A549 (cell line): ENCODE results near the gene SLC46A1. TPM values are rescaled to one million over a fixed set of nuclear protein-coding genes. Genes with fewer than 3 reads are reported as not detected.
A peak's percentile ranks its signal among the peaks of the same experiment; 100 is the strongest.

Source experiments
- ATAC-seq, 2 experiments: fragments of 200-7000 bp in 1 of 2; fragments of >200 bp in 1 of 2; cut with Nextera tagmentation in 1 of 2; cut with Tn5 transposase in 1 of 2; 3 replicates each; pipeline versions ENCODE4 v1.8.0 to v1.9.1; 2018 to 2020; ENCODE audit warnings: mild to moderate bottlenecking in 1 of 2, moderate library complexity in 1 of 2
- CTCF ChIA-PET: fragments of 300-600 bp; sonication (Branson Sonifier 250); formaldehyde crosslinking; extraction: SDS; loops from one replicate; lab custom pipeline; 2021; ENCODE audit warnings: antibody characterized with exemption, inconsistent platforms; lab: Yijun Ruan, JAX
- POLR2A ChIA-PET: fragments of 350-600 bp; formaldehyde crosslinking; extraction: SDS; loops from one replicate; lab custom pipeline; 2021; ENCODE audit warnings: antibody characterized with exemption, inconsistent platforms; lab: Yijun Ruan, JAX
- DNase-seq, 2 experiments: peaks; one replicate each; pipeline versions ENCODE4 v3.0.0 to v3.0.0-alpha.2; 2011 to 2016; ENCODE audit warnings: low read depth in 1 of 2, low spot score in 1 of 2
- FAIRE-seq: peaks from 2 replicates; lab custom pipeline; 2011; peaks lifted over from hg19 to GRCh38; lab: Jason Lieb, UNC
- H3K27ac ChIP-seq, 2 experiments: fragments of >200 bp; sonication (Bioruptor Twin); formaldehyde crosslinking; 3 replicates each; pipeline ENCODE4 v1.5.1; 2016 to 2017
- H3K4me1 ChIP-seq: fragments of >200 bp; sonication (Bioruptor Twin); formaldehyde crosslinking; 3 replicates; pipeline ENCODE4 v1.6.1; 2016
- H3K4me2 ChIP-seq: fragments of >200 bp; sonication (Bioruptor Twin); formaldehyde crosslinking; 3 replicates; pipeline ENCODE4 v1.6.1; 2016
- H3K4me3 ChIP-seq: fragments of >200 bp; sonication (Bioruptor Twin); formaldehyde crosslinking; 3 replicates; pipeline ENCODE4 v1.5.1; 2016
- H3K9me3 ChIP-seq: fragments of >200 bp; sonication (Bioruptor Twin); formaldehyde crosslinking; 3 replicates; pipeline ENCODE4 v1.6.1; 2016
- CBX8 ChIP-seq: fragments of 200-600 bp; sonication (generic); IDR thresholded peaks from 2 replicates; pipeline ENCODE4 v1.6.1; 2016
- EHF ChIP-seq: fragments of 250-450 bp; sonication (Bioruptor Pico); IDR thresholded peaks from 2 replicates; pipeline ENCODE4 v1.5.0; 2020; ENCODE audit warnings: mild to moderate bottlenecking
- EP300 ChIP-seq, 2 experiments: fragments of >200 bp; sonication (Bioruptor Twin); formaldehyde crosslinking; IDR thresholded peaks; 2 replicates in 1 of 2; 3 replicates in 1 of 2; pipeline ENCODE4 v1.6.1; 2016 to 2017
- ESRRA ChIP-seq: fragments of 150-350 bp; IDR thresholded peaks from 2 replicates; pipeline ENCODE4 v1.6.1; 2014; ENCODE audit warnings: mild to moderate bottlenecking, low read length, borderline replicate concordance
- FOSL2 ChIP-seq, 2 experiments: fragments of 450-650 bp in 1 of 2; fragments of >200 bp in 1 of 2; sonication (Bioruptor Twin) in 1 of 2; formaldehyde crosslinking; IDR thresholded peaks; 2 replicates each; pipeline versions ENCODE4 v1.5.0 to v1.6.1; 2016 to 2020; ENCODE audit warnings: mild to moderate bottlenecking in 1 of 2, moderate library complexity in 1 of 2
- HOXA7 ChIP-seq: fragments of 250-450 bp; sonication (Bioruptor Pico); IDR thresholded peaks from 2 replicates; pipeline ENCODE4 v1.5.0; 2020; ENCODE audit warnings: mild to moderate bottlenecking, moderate library complexity
- JUN ChIP-seq, 2 experiments: fragments of >200 bp; sonication (Bioruptor Twin); formaldehyde crosslinking; IDR thresholded peaks; 2 replicates in 1 of 2; 3 replicates in 1 of 2; pipeline ENCODE4 v1.6.1; 2016 to 2017
- KDM1A ChIP-seq: fragments of 200-600 bp; sonication (generic); IDR thresholded peaks from 2 replicates; pipeline ENCODE4 v1.6.1; 2016; ENCODE audit warnings: low read depth, mild to moderate bottlenecking
- KDM5A ChIP-seq: fragments of 200-600 bp; sonication (generic); IDR thresholded peaks from 2 replicates; pipeline ENCODE4 v1.6.1; 2016; ENCODE audit warnings: antibody characterized with exemption, mild to moderate bottlenecking
- MAFK ChIP-seq: fragments of 450-650 bp; IDR thresholded peaks from 2 replicates; pipeline ENCODE4 v1.6.1; 2014; ENCODE audit not compliant: partially characterized antibody
- MAZ ChIP-seq: fragments of 150-350 bp; IDR thresholded peaks from 2 replicates; pipeline ENCODE4 v1.6.1; 2014; ENCODE audit warnings: antibody characterized with exemption, low read depth, low read length, borderline replicate concordance
- MYC ChIP-seq: IDR thresholded peaks from 2 replicates; pipeline ENCODE4 v1.6.1; 2012; ENCODE audit warnings: mild to moderate bottlenecking, inconsistent platforms, low read length, improper control_type of control experiment, borderline replicate concordance
- NR3C1 ChIP-seq: fragments of >200 bp; sonication (Bioruptor Twin); formaldehyde crosslinking; IDR thresholded peaks from 3 replicates; pipeline ENCODE4 v1.6.1; 2017
- PHF8 ChIP-seq: fragments of 200-600 bp; sonication (generic); IDR thresholded peaks from 2 replicates; pipeline ENCODE4 v1.6.1; 2016; ENCODE audit warnings: low read depth, mild to moderate bottlenecking, antibody characterized with exemption, moderate library complexity, borderline replicate concordance
- POLR2A ChIP-seq: IDR thresholded peaks from 2 replicates; pipeline ENCODE4 v1.6.1; 2012; ENCODE audit warnings: mild to moderate bottlenecking, low read length
- WGBS: methylation state at CpG from one replicate; pipeline ENCODE4 v1.1.6; 2017; ENCODE audit errors: missing lambda C conversion rate; 5-methylcytosine and 5-hydroxymethylcytosine counted together
- polyA minus RNA-seq: library from RNA; depleted of rRNA, polyadenylated mRNA; stranded (reverse); fragments of >200 nt; gene quantifications from 2 replicates; pipeline ENCODE4 v1.2.3, GENCODE V29; 2011; rRNA and poly(A)+ RNA removed
- polyA plus RNA-seq, 4 experiments: library from polyadenylated mRNA; depleted of rRNA in 3 of 4; stranded (reverse); fragments of >200 nt; fragmentation: RNase III in 1 of 4; extraction: RNeasy Plus Mini Kit Qiagen cat#74134 plus additional on column Dnase treatment in 1 of 4; gene quantifications; 2 replicates in 3 of 4; 3 replicates in 1 of 4; pipeline ENCODE4 v1.2.3, GENCODE V29; 2011 to 2017
- TF ChIP-seq, protein P1 (sequence below): IDR thresholded peaks from 2 replicates; pipeline ENCODE4 v1.6.1; 2012
- TF ChIP-seq, protein P2 (sequence below): fragments of 250-450 bp; sonication (Bioruptor Pico); IDR thresholded peaks from 2 replicates; pipeline ENCODE4 v1.5.0; 2020; ENCODE audit warnings: low read depth, mild to moderate bottlenecking, moderate library complexity

Gene SLC46A1
- polyA plus RNA-seq (2011; rRNA removed) (12.8 and 21.4 TPM in 2 replicates), polyA plus RNA-seq (2017; fragmentation: RNase III; extraction: RNeasy Plus Mini Kit Qiagen cat#74134 plus additional on column Dnase treatment) (21.5 to 23.8 TPM (median 23.7 TPM) in 3 replicates), polyA minus RNA-seq (41.4 and 41.5 TPM in 2 replicates)
- polyA plus RNA-seq (2012; cell fraction: cytosol; rRNA removed): 11.7 and 15.4 TPM in 2 replicates
- 29.2 and 33.8 TPM in 2 replicates for polyA plus RNA-seq (2012; cell fraction: nucleus; rRNA removed)

DNA sequence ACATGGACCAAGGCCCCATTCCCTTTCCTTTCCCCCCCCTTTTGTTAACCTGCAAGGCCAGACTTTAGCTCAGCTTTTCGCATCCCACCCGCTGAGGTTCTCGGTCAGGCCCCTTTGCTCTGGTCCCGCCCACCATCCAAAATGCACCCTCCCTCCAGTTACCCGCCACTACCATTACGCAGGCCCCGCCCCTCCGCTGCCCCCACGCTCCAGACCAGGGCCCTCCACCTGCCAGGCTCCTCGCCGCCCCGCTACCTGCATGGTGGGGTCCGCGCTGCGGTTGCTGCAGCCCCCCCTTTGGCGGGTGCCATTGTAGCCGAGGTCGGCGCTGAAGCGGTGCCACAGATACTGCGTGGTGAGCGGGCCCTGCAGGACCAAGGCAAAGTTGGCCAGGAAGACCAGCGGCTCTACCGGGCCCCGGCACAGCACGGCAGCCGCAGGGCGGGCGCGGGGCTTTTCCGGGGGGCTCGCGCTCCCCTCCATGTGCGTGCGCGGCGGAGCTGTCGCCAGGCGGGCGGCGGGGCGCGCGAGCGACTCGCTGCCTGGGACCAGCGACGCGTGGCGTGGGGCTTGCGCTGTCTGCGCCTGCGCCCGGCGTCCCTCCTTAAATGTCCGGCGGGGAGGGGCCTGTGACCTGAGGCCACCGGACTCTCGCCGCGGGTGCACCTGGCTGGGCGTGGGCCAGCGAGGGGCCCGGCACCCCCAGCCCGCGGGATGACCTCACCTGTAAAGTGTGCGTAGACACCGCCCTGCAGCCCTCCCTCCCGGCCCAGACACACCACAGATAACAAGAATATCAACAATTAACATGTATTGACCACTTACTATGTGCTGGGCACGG, at the start of gene SLC46A1:
Gene SLC46A1 (minus strand): TSS at position 581 of the 841 bp plus-strand sequence. CDS start 98 bp downstream, at position 483.
- Histone ChIP-seq H3K4me3 (peak within 1 kb of the TSS; percentile 80), H3K27ac (peak within 1 kb of the TSS; percentile 89 to 96), H3K4me2 (peak within 1 kb of the TSS; percentile 88), H3K9me3 (no peaks in the 10 kb centered on the region), H3K4me1 (peaks cover 15% of the 10 kb centered on the region)
- ChIA-PET CTCF (interaction anchor here (0.9 to 5.6 kb wide), 6 partner anchors 10 to 61 kb away, joined by 3 to 53 read pairs (median 4); no protein-coding TSS in a partner anchor), POLR2A (interaction anchor here (0.9 to 1.4 kb wide), 3 partner anchors 19 to 70 kb away, joined by 3 read pairs; partner anchors contain the start of genes POLDIP2 and TNFAIP1)
- 3% methylated on average over 7 of the region's 70 CpGs for WGBS
- FAIRE-seq (no peak), DNase-seq (peak; percentile 61 to 76), ATAC-seq (peak; percentile 78 to 91)
- TF ChIP-seq POLR2A (peak; percentile 86), KDM5A (no peak), PHF8 (peak; percentile 91; the same call in 1 of the 2 replicates), MYC (no peak), JUN (IDR thresholded peaks at IDR 0.05) (peak in 1 of 2 experiments; percentile 80; a peak in 3 of 5 replicates), MAZ (no peak), EHF (CRISPR knock-in tag) (no peak)
- TF ChIP-seq, protein P1, sequence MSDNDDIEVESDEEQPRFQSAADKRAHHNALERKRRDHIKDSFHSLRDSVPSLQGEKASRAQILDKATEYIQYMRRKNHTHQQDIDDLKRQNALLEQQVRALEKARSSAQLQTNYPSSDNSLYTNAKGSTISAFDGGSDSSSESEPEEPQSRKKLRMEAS: peak; percentile 86

DNA sequence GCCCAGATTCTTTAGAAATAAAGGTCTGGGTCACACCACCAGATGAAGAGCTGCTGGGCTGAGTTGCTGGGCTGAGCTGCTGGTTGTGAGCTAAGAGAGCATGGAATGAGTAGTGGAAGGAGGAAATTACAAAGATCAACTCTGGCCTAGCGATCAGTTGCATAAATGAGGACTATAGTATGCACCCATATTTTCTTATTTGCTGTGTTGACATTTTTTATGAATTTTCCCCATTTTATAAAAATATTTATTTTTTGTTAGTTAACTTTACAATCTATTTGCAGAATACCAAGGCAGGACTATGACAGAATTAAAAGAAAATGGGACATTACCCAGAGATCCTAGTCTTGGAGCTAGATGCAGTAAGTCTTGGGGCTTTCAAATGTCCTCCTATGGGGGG, 43.8 kb upstream of the SLC46A1 start:
- 52% methylated on average over 1 of the region's 1 CpG for WGBS
- ATAC-seq: no peak
- Histone ChIP-seq H3K9me3 (peaks cover 6% of the 10 kb centered on the region; the same call in 1 of the 3 replicates), H3K4me1 (no peaks in the 10 kb centered on the region), H3K4me2 (no peak overlapping the region), H3K27ac (no peak overlapping the region), H3K4me3 (no peak overlapping the region)
- no peak for DNase-seq
- CTCF ChIA-PET: interaction anchor here (0.6 to 2.9 kb wide), 5 partner anchors 11 to 44 kb away, joined by 3 to 10 read pairs (median 4); no protein-coding TSS in a partner anchor
- FAIRE-seq: peak; percentile 54
- POLR2A ChIA-PET: no interaction called here
- TF ChIP-seq NR3C1 (no peak), CBX8 (no peak), MAFK (peak; percentile 80)

DNA sequence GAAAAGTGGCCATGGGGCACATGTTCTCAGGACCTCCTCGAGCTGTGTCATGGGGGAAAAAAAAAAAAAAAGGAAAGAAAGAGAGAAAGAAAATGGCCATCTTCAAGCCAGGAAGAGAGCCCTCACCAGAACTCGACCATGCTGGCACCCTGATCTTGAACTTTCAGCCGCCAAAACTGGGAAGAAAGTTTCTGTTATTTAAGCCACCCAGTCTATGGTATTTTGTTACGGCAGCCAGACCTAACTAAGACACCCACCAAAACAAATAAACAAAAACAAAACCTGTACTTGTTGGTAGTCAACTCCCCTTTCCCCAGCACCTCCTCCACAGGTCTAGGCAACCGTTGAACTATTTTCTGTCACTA, 41.4 kb upstream of the SLC46A1 start:
- FAIRE-seq: no peak
- H3K27ac ChIP-seq: no peak overlapping the region
- no peak overlapping the region for H3K4me2 ChIP-seq
- no peak overlapping the region for H3K4me3 ChIP-seq
- no peak for ATAC-seq
- TF ChIP-seq EP300 (IDR thresholded peaks at IDR 0.05) (no peak), PHF8 (no peak), JUN (IDR thresholded peaks at IDR 0.05) (no peak), FOSL2 (IDR thresholded peaks at IDR 0.05) (no peak), FOSL2 (CRISPR knock-in tag; IDR thresholded peaks at IDR 0.05) (no peak)
- TF ChIP-seq, protein P2, sequence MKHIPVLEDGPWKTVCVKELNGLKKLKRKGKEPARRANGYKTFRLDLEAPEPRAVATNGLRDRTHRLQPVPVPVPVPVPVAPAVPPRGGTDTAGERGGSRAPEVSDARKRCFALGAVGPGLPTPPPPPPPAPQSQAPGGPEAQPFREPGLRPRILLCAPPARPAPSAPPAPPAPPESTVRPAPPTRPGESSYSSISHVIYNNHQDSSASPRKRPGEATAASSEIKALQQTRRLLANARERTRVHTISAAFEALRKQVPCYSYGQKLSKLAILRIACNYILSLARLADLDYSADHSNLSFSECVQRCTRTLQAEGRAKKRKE (CRISPR knock-in tag): no peak
- TF ChIP-seq, all 56 proteins: peak for 0
- WGBS: 37% methylated on average over 5 of the region's 5 CpGs
- Histone ChIP-seq H3K9me3 (peaks cover 6% of the 10 kb centered on the region; the same call in 1 of the 3 replicates), H3K4me1 (no peaks in the 10 kb centered on the region)
- no peak for DNase-seq
- POLR2A ChIA-PET: no interaction called here
- CTCF ChIA-PET: interaction anchor here (0.6 to 2.0 kb wide), 4 partner anchors 10 to 301 kb away, joined by 3 to 5 read pairs (median 4); no protein-coding TSS in a partner anchor

GRCh38 chr17:28446716-28447395, 40.8 kb upstream of the SLC46A1 start:
- peaks cover 6% of the 10 kb centered on the region; the same call in 1 of the 3 replicates for H3K9me3 ChIP-seq
- ChIA-PET CTCF (interaction anchor here (0.6 to 2.0 kb wide), 3 partner anchors 10 to 301 kb away, joined by 3 to 5 read pairs (median 4); no protein-coding TSS in a partner anchor), POLR2A (no interaction called here)
- TF ChIP-seq FOSL2 (IDR thresholded peaks at IDR 0.05): no peak
- peak; percentile 40; the same call in 1 of the 2 replicates for TF ChIP-seq FOSL2 (CRISPR knock-in tag; IDR thresholded peaks at IDR 0.05)
- TF ChIP-seq KDM1A: no peak
- TF ChIP-seq NR3C1: no peak
- TF ChIP-seq ESRRA: no peak
- no peak for TF ChIP-seq PHF8
- TF ChIP-seq HOXA7: no peak
- no peak overlapping the region for H3K4me2 ChIP-seq
- ATAC-seq (no peak), DNase-seq (no peak), FAIRE-seq (no peak)
- 50% methylated on average over 8 of the region's 8 CpGs for WGBS
- no peaks in the 10 kb centered on the region for H3K4me1 ChIP-seq
- H3K4me3 ChIP-seq: no peak overlapping the region
- H3K27ac ChIP-seq: no peak overlapping the region
